ENCODE measurements around the gene FSTL4. TPM values are rescaled to one million over a fixed set of nuclear protein-coding genes. Genes with fewer than 3 reads are reported as not detected.

Gene FSTL4
- total RNA-seq, 1 donor from 2014 or later: 14.3 TPM

- no peak for DNase-seq (ENCODE audit: low spot score in 2 of 2, unreplicated experiment in 2 of 2)
- no peak for TF ChIP-seq CTCF (IDR thresholded peaks at IDR 0.05; ENCODE audit: unreplicated experiment)
- Mint-ChIP-seq H3K4me3 (no peak overlapping the region), H3K9me3 (no peaks in the 10 kb centered on the region), H3K4me1 (peaks cover 8% of the 10 kb centered on the region), H3K36me3 (no peaks in the 10 kb centered on the region), H3K27ac (no peak overlapping the region), H3K27me3 (ENCODE audit: low read depth) (no peaks in the 10 kb centered on the region)
Measured at GRCh38 chr5:133319905-133320520, 292.3 kb downstream of the FSTL4 start.

GRCh38 chr5:133319244-133319643, 293.1 kb downstream of the FSTL4 start:
- Mint-ChIP-seq H3K36me3 (no peaks in the 10 kb centered on the region), H3K27ac (no peak overlapping the region), H3K4me1 (peaks cover 6% of the 10 kb centered on the region), H3K27me3 (ENCODE audit: low read depth) (no peaks in the 10 kb centered on the region), H3K4me3 (no peak overlapping the region), H3K9me3 (no peaks in the 10 kb centered on the region)
- TF ChIP-seq CTCF (IDR thresholded peaks at IDR 0.05; ENCODE audit: unreplicated experiment): no peak
- no peak for DNase-seq (ENCODE audit: low spot score in 2 of 2, unreplicated experiment in 2 of 2)

DNA sequence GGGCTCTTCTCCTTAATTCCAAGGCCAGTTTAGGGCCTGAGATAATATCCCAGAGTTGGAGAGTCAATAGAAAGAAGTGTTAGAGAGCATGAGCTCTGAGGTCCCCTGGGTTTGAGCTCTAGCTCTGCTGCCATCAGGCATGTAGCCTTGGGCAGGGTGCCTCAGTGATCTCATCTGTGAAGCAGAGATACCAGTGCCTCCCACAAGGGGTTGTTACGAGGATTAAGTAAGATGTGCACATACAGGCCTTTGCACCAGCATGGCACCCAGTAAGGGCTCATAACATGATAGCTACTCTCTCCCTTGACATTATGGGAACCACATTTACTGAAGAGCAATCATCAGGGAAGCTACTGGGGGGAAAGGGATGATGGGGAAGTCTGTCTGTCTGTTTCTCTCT, 294.8 kb downstream of the FSTL4 start:
- Mint-ChIP-seq H3K36me3 (no peaks in the 10 kb centered on the region), H3K4me1 (no peaks in the 10 kb centered on the region), H3K9me3 (no peaks in the 10 kb centered on the region)

DNA sequence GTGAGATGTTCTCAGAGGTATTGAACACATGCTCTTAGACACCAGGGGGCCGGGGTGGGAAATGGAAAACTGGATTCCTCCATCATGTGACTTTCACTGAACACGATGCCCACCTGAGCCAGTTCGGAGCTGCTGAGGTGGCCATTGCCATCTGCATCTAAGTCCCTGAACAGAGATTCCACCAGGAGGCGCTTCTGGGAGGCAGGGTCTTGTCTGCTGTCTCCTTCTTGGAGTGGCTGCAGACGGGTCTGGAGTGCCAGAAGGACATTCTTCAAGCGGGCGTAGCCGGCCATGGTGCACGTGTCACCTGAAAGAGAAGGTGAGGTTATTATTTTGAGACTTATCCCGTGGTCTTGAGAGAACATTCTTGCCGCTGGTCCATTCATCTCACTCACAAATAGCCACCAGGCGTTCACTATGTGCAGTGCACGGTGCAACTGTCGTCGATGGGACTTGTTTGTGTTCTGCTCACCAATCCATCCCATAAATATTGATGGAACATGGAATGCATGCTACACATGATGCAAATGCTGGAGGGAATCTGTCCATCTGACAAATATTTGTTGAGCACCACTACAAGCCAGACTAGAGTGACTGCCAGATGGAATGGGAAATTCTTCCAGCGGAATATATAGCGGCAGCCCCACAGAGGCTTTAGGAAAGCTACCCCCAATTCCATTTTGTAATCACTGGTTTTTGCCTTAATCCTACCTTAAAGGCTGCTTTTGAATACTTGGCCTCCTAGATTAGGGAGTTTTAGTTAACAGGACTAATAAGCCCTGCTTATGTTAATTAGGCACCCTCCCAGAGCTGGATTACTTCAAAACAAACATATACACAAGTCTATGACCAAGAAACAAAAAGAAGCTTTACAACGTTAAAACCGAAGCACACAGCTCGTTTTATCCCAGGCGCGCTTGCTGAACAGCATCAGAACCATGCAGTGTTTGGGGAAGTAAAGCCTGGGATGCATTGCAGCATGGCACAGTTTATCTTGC, 295.7 kb downstream of the FSTL4 start:
- Mint-ChIP-seq H3K27ac (no peak overlapping the region), H3K4me1 (no peaks in the 10 kb centered on the region)
- DNase-seq (ENCODE audit: low spot score in 2 of 2, unreplicated experiment in 2 of 2): peak in 1 of 2 experiments; percentile 47

More for the DNA sequence above, 294.8 kb downstream of the FSTL4 start:
- Mint-ChIP-seq H3K27me3 (ENCODE audit: low read depth) (no peaks in the 10 kb centered on the region), H3K27ac (no peak overlapping the region), H3K4me3 (no peak overlapping the region)
- no peak for TF ChIP-seq CTCF (IDR thresholded peaks at IDR 0.05; ENCODE audit: unreplicated experiment)
- DNase-seq (ENCODE audit: low spot score in 2 of 2, unreplicated experiment in 2 of 2): no peak

DNA sequence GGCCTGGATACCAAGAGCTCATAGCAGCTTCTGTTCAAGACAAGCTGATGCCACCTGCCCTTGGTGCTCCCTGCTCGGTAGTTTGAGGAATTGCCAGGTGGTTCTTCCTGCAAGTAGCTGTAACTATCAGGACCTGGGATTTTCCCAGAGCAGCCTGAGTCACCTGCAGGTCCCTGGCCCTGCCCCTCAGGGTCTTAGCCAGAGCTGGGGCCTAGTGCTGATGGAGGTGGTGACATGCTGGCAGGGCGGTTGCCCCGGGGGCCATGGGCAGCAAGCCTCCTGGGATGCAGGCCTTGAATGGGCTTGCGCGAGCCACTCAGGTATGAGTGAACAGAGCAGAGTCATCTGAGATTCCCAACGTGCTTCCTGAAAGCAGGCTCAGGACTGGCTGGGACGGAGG, 298.3 kb downstream of the FSTL4 start:
- no peaks in the 10 kb centered on the region for H3K27me3 Mint-ChIP-seq (ENCODE audit: low read depth)
- TF ChIP-seq CTCF (IDR thresholded peaks at IDR 0.05; ENCODE audit: unreplicated experiment): no peak
- H3K27ac Mint-ChIP-seq: no peak overlapping the region
- H3K4me1 Mint-ChIP-seq: no peaks in the 10 kb centered on the region
- H3K4me3 Mint-ChIP-seq: no peak overlapping the region
- DNase-seq (ENCODE audit: low spot score in 2 of 2, unreplicated experiment in 2 of 2): no peak
- no peaks in the 10 kb centered on the region for H3K36me3 Mint-ChIP-seq
- no peaks in the 10 kb centered on the region for H3K9me3 Mint-ChIP-seq

More for the DNA sequence above, 295.7 kb downstream of the FSTL4 start:
- Mint-ChIP-seq H3K4me3 (no peak overlapping the region), H3K9me3 (no peaks in the 10 kb centered on the region), H3K36me3 (no peaks in the 10 kb centered on the region), H3K27me3 (ENCODE audit: low read depth) (no peaks in the 10 kb centered on the region)
- TF ChIP-seq CTCF (IDR thresholded peaks at IDR 0.05; ENCODE audit: unreplicated experiment): peak; percentile 39
